Activated CD4-positive, alpha-beta T cell treated with anti-CD3 and anti-CD28 coated beads for 36 hours (primary cell): ENCODE measurements around the gene RASAL1. TPM values are rescaled to one million over a fixed set of nuclear protein-coding genes. Genes with fewer than 3 reads are reported as not detected.
A peak's percentile ranks its signal among the peaks of the same experiment; 100 is the strongest.
"Not testable (repeated sequence)": the region's sequence is repeated elsewhere in the genome, so short reads cannot be mapped to it uniquely, and the experiment has no call there.

Source experiments
- ATAC-seq: fragments of 200-7000 bp; cut with Tn5 transposase; one replicate; pipeline ENCODE4 v1.10.0; 2021; ENCODE audit warnings: mild to moderate bottlenecking, moderate library complexity
- CTCF ChIA-PET: fragments of 350-600 bp; sonication (Branson Sonifier 250); formaldehyde crosslinking; loops from one replicate; lab custom pipeline; 2021; ENCODE audit warnings: antibody characterized with exemption; lab: Charles Lee
- POLR2A ChIA-PET: fragments of 350-600 bp; sonication (Branson Sonifier 250); formaldehyde crosslinking; loops from one replicate; lab custom pipeline; 2021; ENCODE audit warnings: antibody characterized with exemption, inconsistent platforms; lab: Charles Lee
- DNase-seq: peaks from one replicate; pipeline ENCODE4 v3.0.0-alpha.2; 2020
- H3K27ac Mint-ChIP-seq: one replicate; pipeline ENCODE4 v1.8.0; 2021; ENCODE audit warnings: mixed read lengths
- H3K27me3 Mint-ChIP-seq: one replicate; pipeline ENCODE4 v1.8.0; 2021; ENCODE audit warnings: mixed read lengths
- H3K36me3 Mint-ChIP-seq: one replicate; pipeline ENCODE4 v1.8.0; 2021; ENCODE audit warnings: low read depth, mixed read lengths
- H3K4me1 Mint-ChIP-seq: one replicate; pipeline ENCODE4 v1.8.0; 2021; ENCODE audit warnings: mixed read lengths
- H3K4me3 Mint-ChIP-seq: one replicate; pipeline ENCODE4 v1.8.0; 2021; ENCODE audit warnings: mild to moderate bottlenecking, moderate library complexity, mixed read lengths
- H3K9me3 Mint-ChIP-seq: one replicate; pipeline ENCODE4 v1.8.0; 2021; ENCODE audit warnings: low read depth, mixed read lengths
- intact Hi-C, 2 experiments: fragments of 100-400 bp; cut with DNase I in 1 of 2; cut with micrococcal nuclease in 1 of 2; formaldehyde crosslinking; loops; one replicate each; pipeline versions ENCODE4 v1.14.2 to v1.15.1; 2022 to 2024; cut with DNase I, micrococcal nuclease
- total RNA-seq, 2 experiments: library from RNA; stranded (reverse); gene quantifications; one replicate each; pipeline ENCODE4 v1.2.3, GENCODE V29; 2021

Gene RASAL1
- total RNA-seq, 2 experiments from 2014 or later: 9.0 to 10.6 TPM

DNA sequence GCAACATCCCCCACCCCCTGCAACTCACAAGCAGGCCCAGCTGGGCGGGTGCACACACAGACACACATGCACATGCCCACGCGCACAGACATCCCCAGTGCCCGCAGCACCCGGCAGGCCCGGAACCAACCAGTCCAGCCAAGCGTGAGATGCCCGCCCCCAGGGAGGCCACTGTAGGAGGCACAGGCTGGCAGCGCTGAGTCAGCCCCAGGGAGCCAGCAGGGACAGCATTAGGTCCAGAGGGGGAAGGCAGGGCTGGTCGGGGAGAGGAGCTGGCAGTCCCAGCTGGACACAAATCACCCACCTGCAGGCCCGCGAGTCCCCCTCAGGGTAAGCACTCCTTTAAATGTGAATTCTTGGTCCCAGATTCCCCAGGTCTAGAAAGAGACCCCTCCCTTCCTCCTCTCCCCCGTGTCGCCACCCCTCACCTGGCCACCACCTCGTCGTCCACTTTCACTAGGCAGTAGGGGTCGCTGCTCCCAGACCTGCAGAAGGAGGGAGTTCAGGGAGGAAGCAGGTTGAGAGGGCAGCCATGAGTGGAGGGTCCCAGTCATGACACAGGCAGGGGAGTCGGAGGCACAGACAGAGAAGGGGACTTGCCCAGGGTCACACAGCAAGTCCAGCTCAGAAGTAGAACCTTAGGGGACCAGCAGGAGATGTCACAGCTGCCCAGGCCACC lies 5.0 kb downstream of the RASAL1 start:
- no peaks in the 10 kb centered on the region for H3K9me3 Mint-ChIP-seq
- no peaks in the 10 kb centered on the region for H3K27me3 Mint-ChIP-seq
- ATAC-seq: no peak
- no peak overlapping the region for H3K4me3 Mint-ChIP-seq
- H3K4me1 Mint-ChIP-seq: peaks cover 5% of the 10 kb centered on the region
- ChIA-PET CTCF (no interaction called here), POLR2A (no interaction called here)
- no peak overlapping the region for H3K27ac Mint-ChIP-seq
- H3K36me3 Mint-ChIP-seq: no peaks in the 10 kb centered on the region
- no peak for DNase-seq
- intact Hi-C loops: no loop called here

- POLR2A ChIA-PET: no interaction called here
- H3K9me3 Mint-ChIP-seq: no peaks in the 10 kb centered on the region
- DNase-seq (no peak), ATAC-seq (peak; percentile 6)
- no peaks in the 10 kb centered on the region for H3K27me3 Mint-ChIP-seq
- intact Hi-C loops: no loop called here
- H3K27ac Mint-ChIP-seq: no peak overlapping the region
- no peaks in the 10 kb centered on the region for H3K36me3 Mint-ChIP-seq
- H3K4me3 Mint-ChIP-seq: no peak overlapping the region
- CTCF ChIA-PET: no interaction called here
- peaks cover 3% of the 10 kb centered on the region for H3K4me1 Mint-ChIP-seq
Measured at GRCh38 chr12:113129664-113130456, 5.7 kb downstream of the RASAL1 start.

- H3K4me1 Mint-ChIP-seq: peaks cover 3% of the 10 kb centered on the region
- ATAC-seq: peak; percentile 42
- no peaks in the 10 kb centered on the region for H3K9me3 Mint-ChIP-seq
- H3K27ac Mint-ChIP-seq: no peak overlapping the region
- ChIA-PET POLR2A (no interaction called here), CTCF (interaction anchor here (0.5 kb wide), 1 partner anchor 110 kb away, joined by 3 read pairs; no protein-coding TSS in a partner anchor)
- no peak overlapping the region for H3K4me3 Mint-ChIP-seq
- DNase-seq: no peak
- no peaks in the 10 kb centered on the region for H3K36me3 Mint-ChIP-seq
- intact Hi-C loops: no loop called here
- H3K27me3 Mint-ChIP-seq: no peaks in the 10 kb centered on the region
Measured at GRCh38 chr12:113128802-113129663, 6.5 kb downstream of the RASAL1 start.

GRCh38 chr12:113127791-113128199 lies 7.8 kb downstream of the RASAL1 start:
- H3K27ac Mint-ChIP-seq: no peak overlapping the region
- POLR2A ChIA-PET: no interaction called here
- intact Hi-C loops: no loop called here
- DNase-seq (no peak), ATAC-seq (no peak)
- H3K4me1 Mint-ChIP-seq: peaks cover 3% of the 10 kb centered on the region
- no peaks in the 10 kb centered on the region for H3K27me3 Mint-ChIP-seq
- no peaks in the 10 kb centered on the region for H3K36me3 Mint-ChIP-seq
- CTCF ChIA-PET: interaction anchor here (0.7 kb wide), 1 partner anchor 14 kb away, joined by 3 read pairs; no protein-coding TSS in a partner anchor
- no peak overlapping the region for H3K4me3 Mint-ChIP-seq
- H3K9me3 Mint-ChIP-seq: peaks cover 3% of the 10 kb centered on the region

DNA sequence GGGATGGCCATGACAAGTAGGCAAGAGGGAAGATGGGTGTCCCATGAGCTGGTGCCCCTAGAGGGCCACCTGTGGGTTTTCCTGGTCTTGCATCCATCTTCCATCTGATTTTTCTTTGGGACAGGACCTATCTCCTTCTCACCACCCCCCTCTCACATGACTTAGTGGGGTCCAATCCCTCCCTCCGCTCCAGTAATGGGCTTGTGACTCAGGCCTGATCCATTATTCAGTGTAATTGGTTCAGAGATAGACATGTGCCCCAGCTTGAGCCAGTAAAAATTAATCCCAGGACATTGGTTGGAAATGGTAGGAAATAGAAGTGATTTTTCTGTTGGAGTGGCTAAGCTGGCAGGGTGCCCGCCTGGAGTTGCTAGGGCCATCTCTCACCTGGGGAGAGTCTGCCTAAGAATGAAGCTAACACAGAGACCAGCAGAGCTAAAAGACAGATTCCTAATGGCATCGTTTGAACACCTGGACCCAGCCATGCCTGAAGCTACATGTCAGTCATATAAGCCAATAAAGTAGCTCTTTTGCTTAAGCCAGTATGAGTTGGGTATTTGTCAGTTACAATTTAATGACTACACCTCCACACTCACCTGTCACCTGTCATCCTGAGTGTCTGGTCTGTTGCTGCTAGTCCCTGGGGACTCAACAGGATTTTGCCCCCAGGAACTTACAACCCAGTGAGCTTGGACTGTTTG lies 14.7 kb downstream of the RASAL1 start:
- Mint-ChIP-seq H3K9me3 (peaks cover 3% of the 10 kb centered on the region), H3K27me3 (no peaks in the 10 kb centered on the region), H3K4me3 (no peak overlapping the region), H3K36me3 (no peaks in the 10 kb centered on the region), H3K4me1 (no peaks in the 10 kb centered on the region), H3K27ac (no peak overlapping the region)
- ChIA-PET CTCF (interaction anchor here (0.6 to 1.7 kb wide), 5 partner anchors 14 to 1411 kb away, joined by 3 to 6 read pairs (median 4); partner anchors contain the start of gene RASAL1), POLR2A (no interaction called here)
- no peak for DNase-seq
- ATAC-seq: no peak
- intact Hi-C loops: no loop called here

GRCh38 chr12:113119980-113120669 lies 15.4 kb downstream of the RASAL1 start:
- peaks cover 3% of the 10 kb centered on the region for H3K9me3 Mint-ChIP-seq
- no peaks in the 10 kb centered on the region for H3K36me3 Mint-ChIP-seq
- intact Hi-C loops: no loop called here
- no peak overlapping the region for H3K27ac Mint-ChIP-seq
- ATAC-seq (no peak), DNase-seq (no peak)
- POLR2A ChIA-PET: no interaction called here
- no peaks in the 10 kb centered on the region for H3K4me1 Mint-ChIP-seq
- CTCF ChIA-PET: interaction anchor here (0.7 to 1.6 kb wide), 4 partner anchors 15 to 69 kb away, joined by 3 to 5 read pairs (median 4); partner anchors contain the start of gene RASAL1
- H3K27me3 Mint-ChIP-seq: no peaks in the 10 kb centered on the region
- H3K4me3 Mint-ChIP-seq: no peak overlapping the region

DNA sequence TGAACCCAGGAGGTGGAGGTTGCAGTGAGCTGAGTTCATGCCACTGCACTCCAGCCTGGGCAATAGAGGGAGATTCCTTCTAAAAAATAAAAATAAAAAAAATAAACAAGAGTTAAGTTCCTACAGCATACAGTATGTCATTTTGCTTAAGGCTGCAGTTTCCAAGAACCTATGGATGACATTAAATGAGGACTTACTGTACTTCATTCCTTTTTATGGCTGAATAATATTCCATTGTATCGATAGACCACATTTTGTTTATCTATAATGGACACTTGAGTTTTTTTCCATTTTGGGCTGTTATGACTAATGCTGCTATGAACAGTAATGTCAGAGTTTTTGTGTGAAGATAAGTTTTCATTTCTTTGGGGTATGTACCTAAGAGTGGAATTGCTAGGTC lies 17.4 kb downstream of the RASAL1 start:
- Mint-ChIP-seq H3K4me1 (no peaks in the 10 kb centered on the region), H3K27ac (no peak overlapping the region), H3K27me3 (no peaks in the 10 kb centered on the region), H3K9me3 (peaks cover under 1% of the 10 kb centered on the region), H3K4me3 (no peak overlapping the region), H3K36me3 (no peaks in the 10 kb centered on the region)
- intact Hi-C loops: no loop called here
- CTCF ChIA-PET: interaction anchor here (0.5 to 1.2 kb wide), 3 partner anchors 56 to 845 kb away, joined by 3 to 5 read pairs (median 3); no protein-coding TSS in a partner anchor
- DNase-seq (no peak), ATAC-seq (peak; percentile 23)
- POLR2A ChIA-PET: no interaction called here

- H3K9me3 Mint-ChIP-seq, H3K36me3 Mint-ChIP-seq, H3K4me1 Mint-ChIP-seq, ATAC-seq, intact Hi-C loops, H3K27me3 Mint-ChIP-seq, DNase-seq, POLR2A ChIA-PET, H3K27ac Mint-ChIP-seq, H3K4me3 Mint-ChIP-seq: not testable (repeated sequence)
- CTCF ChIA-PET: interaction anchor here (0.5 to 1.2 kb wide), 3 partner anchors 57 to 845 kb away, joined by 3 to 5 read pairs (median 3); no protein-coding TSS in a partner anchor
Measured at GRCh38 chr12:113117684-113118083, 17.9 kb downstream of the RASAL1 start.

DNA sequence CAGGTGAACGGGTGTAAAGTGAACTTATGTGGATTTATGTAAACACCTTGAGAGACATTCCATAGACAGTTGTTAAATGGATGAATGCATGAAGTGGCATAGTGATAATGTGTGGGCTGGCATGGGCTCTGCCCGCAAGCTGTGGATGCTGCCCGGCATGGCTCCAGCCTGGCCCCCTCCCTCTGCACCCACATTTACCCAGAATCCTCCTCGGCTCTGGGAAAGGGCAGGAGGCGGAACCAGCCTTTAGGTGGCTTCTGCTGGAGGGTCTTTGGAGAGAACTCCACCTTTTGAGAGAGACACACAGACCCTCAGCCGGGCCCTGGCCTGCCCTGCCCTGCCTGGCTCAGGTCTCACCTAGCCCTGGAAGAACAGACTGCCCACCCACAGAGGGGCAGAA lies 18.7 kb downstream of the RASAL1 start:
- no peak for ATAC-seq
- no peaks in the 10 kb centered on the region for H3K4me1 Mint-ChIP-seq
- POLR2A ChIA-PET: interaction anchor here (0.6 kb wide), 1 partner anchor 13 kb away, joined by 3 read pairs; no protein-coding TSS in a partner anchor

DNA sequence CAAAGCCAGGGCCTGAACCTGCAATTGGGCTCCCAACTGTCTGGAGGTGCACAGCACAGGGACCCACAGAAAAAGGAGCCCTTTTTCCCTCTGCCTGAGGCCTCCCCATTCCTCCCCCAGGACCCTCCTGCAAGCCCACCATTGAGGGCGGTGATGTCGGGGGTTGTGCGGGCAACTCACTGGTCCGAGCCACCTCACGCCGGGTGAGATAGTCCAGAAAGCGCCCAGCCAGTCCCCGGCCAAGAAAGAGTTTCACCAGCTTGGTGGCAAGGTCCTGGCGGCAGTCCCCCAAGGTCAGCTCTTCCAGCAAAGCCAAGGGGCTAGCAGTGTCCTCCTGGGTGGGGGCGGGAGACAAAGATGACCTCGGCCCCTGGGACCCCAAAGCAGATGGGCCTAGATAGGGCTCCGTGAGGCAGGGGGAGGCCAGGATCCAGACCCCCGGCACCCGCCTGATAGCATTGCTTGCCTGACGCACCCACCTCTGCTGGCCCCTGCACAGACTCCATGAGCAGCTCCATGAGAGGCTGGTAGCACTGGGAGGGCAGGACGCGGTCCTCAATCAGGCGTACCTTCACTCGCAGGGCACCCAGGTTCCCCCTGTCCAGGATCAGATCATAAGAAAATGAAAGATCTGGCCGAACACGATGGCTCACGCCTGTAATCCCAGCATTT lies 20.0 kb downstream of the RASAL1 start:
- intact Hi-C loops: no loop called here
- ChIA-PET CTCF (interaction anchor here (1.0 kb wide), 1 partner anchor 85 kb away, joined by 4 read pairs; no protein-coding TSS in a partner anchor), POLR2A (interaction anchor here (0.6 kb wide), 1 partner anchor 216 kb away, joined by 3 read pairs; no protein-coding TSS in a partner anchor)
- Mint-ChIP-seq H3K9me3 (no peaks in the 10 kb centered on the region), H3K27me3 (no peaks in the 10 kb centered on the region), H3K27ac (no peak overlapping the region), H3K4me3 (no peak overlapping the region), H3K4me1 (no peaks in the 10 kb centered on the region), H3K36me3 (no peaks in the 10 kb centered on the region)
- DNase-seq (no peak), ATAC-seq (no peak)

More for the DNA sequence above, 18.7 kb downstream of the RASAL1 start:
- CTCF ChIA-PET: interaction anchor here (1.2 kb wide), 1 partner anchor 57 kb away, joined by 3 read pairs; no protein-coding TSS in a partner anchor
- intact Hi-C loops: no loop called here
- DNase-seq: no peak
- Mint-ChIP-seq H3K36me3 (no peaks in the 10 kb centered on the region), H3K4me3 (no peak overlapping the region), H3K27ac (no peak overlapping the region), H3K27me3 (no peaks in the 10 kb centered on the region), H3K9me3 (no peaks in the 10 kb centered on the region)
